GM04504 (cell line): ENCODE results near the gene PCDHB3.
"Not testable (repeated sequence)": the region's sequence is repeated elsewhere in the genome, so short reads cannot be mapped to it uniquely, and the experiment has no call there.

Experiments
- DNase-seq: peaks from one replicate; pipeline ENCODE4 v3.0.0-alpha.2; 2012; ENCODE audit warnings: low read depth

The PCDHB3 gene

DNA sequence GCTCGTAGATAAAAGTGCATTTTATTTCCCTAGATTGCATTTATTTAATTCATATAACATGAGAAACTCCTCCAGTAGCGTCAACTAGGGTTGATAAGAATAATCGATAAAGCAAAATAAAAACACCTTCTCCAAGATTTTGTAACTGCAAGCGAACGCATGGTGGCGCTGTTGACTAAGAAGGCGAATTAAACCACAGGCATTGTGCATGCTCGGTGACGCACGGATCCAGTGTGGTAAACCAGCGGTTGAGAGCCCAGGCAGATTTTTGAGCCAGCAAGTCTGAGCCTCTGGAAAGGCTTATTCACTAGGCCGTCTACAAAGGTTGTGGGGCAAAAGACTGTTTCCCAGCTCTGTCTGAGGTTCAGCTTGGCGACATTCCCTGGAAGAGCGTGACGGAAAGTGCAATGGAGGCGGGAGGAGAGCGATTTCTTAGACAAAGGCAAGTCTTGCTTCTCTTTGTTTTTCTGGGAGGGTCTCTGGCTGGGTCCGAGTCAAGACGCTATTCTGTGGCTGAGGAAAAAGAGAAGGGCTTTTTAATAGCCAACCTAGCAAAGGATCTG, at the start of gene PCDHB3:
Gene PCDHB3, plus strand, starts transcription at position 231 of the 563 bp plus-strand sequence. Its CDS starts 177 bp downstream, at position 408.
- DNase-seq, result no peak

DNA sequence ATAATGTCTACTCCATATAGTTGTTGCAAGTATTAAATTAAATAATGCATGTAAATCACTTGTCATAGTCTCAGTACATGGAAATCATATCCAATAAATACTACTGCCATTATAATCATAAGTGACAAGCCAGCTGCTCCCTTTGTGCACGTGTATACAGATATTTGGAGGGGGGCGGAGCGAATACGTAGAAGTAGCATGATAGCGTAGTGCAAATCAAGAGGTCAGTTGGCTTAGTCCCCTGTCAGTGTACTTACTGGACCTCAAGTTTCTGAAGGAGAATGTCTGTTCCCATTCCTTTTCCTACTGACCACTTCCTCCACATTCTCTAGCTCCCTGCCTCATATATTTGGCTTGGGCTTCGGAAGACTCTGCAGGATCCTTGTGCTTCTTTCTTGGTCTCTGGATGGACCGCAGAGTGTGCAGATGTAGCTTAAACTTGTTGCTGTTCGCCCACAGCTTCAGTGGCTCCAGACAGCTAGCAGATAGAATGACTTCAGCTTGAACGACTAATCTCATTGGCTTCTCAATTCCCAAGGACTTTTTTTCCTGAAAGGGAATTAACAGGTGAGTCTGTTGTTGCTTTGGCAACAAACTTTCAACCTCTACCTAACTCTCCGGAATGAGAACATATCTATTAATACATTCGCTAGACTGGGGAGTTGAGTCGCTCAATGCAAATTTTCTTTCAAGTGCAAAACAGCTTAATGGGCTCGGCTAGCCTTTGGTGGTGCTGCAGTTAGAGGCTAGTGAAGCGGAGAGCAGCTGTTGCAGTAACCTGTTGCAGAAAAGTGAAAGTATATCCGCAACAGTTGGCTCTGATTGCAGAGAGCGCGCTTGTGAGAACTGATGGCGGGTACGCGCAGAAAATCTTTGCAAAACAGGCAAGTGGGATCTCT, 49.4 kb upstream of the PCDHB3 start, which contains the start of gene PCDHB1:
Gene PCDHB1, plus strand, starts transcription at position 753 of the 899 bp plus-strand sequence. Its CDS starts 97 bp downstream, at position 850.
- DNase-seq, result no peak

DNA sequence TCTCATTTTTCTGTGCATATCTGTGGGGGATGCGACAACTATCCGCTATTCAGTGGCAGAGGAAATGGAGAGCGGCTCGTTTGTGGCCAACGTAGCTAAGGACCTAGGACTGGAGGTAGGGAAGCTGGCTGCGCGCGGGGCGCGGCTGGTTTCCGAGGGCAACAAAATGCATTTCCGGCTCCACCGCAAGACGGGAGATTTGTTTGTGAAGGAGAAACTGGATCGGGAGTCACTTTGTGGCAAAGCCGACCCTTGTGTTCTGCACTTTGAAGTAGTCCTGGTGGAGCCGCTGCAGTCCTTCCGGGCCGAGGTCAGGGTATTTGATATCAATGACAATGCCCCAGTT, 48.8 kb upstream of the PCDHB3 start:
- DNase-seq, result no peak

DNA sequence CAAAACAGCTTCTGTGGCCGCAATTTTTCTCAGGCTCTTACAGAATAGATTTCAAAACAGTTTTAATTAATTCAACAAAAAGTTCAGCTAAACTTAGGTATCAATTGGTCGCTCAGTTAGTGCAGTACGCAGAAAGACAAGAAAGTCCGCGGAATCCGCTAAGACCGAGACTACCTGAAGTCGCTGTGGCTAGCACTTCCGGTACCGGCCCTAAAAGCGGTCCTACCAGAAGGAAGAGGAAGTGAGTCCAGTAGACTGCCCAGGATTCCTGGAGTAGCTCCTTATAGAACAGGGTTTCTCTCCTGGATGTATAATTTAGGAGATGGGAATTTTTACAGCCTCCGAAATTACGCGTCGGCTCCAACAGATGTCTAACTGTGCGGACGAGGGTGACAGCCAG, 22.4 kb upstream of the PCDHB3 start:
- no peak for DNase-seq

DNA sequence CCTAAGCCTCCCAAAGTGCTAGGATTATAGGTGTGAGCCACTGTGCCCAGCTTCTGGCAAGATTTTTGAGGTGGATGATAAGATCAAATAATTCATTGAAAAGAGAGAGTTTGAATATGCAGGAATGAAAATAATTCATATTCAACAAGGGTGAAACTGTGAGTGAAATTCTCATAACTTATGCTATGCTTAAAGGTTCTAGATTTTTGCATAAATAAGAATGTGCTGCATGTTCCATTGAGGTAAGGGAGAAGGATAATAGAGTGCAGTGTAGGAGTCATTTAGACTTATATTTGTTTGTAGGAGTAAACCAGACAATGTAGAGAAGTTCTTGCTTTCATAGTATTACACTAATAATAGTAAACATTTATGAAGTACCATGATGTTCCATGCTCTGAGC, 18.0 kb upstream of the PCDHB3 start:
- DNase-seq, result no peak

DNA sequence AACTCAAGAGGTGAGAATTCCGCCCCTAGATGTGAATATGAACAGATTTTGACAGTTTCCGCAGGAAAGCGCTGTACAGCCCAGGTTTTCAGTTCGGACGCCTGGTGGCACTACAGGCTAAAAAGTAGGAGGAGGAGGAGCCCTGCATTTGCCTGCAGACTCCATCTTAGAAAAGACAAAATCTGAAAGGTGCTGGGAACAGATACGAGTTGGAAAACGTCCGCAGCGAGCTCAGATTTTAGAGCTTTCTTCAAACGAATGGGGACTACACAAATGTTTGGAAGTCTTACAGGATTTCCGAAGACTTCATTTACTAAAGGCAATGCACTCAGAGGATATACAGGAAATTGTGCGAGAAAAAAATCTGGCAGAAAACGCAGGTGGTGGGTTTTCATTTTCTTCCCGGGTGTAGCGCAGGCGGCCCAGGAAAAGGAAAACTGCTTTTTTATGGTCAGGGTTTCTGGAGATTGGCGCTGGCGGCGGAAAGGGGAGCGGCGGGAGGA, 15.7 kb upstream of the PCDHB3 start:
- DNase-seq, result peak; percentile 6

DNA sequence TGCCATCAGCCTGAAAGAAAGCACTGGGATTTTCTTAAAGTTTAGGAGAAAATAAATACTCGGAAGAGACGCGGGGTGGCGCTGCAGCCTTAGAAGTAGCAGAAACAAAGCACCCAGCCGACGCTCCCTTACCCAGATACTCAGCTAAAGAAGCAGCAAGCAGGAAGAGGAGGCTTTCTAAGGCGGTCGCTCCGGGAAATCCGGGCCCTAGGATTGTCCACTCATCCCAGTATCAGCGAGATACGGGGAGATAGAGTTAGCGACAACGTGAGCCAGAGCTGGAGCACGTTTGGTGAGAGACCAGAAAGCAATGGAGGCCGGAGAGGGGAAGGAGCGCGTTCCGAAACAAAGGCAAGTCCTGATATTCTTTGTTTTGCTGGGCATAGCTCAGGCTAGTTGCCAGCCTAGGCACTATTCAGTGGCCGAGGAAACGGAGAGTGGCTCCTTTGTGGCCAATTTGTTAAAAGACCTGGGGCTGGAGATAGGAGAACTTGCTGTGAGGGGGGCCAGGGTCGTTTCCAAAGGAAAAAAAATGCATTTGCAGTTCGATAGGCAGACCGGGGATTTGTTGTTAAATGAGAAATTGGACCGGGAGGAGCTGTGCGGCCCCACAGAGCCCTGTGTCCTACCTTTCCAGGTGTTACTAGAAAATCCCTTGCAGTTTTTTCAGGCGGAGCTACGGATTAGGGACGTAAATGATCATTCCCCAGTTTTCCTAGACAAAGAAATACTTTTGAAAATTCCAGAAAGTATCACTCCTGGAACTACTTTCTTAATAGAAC, 5.6 kb upstream of the PCDHB3 start, which contains the start of gene PCDHB2:
Gene PCDHB2, plus strand, starts transcription at position 135 of the 782 bp plus-strand sequence. Its CDS starts 176 bp downstream, at position 311.
- peak; percentile 8 for DNase-seq

DNA sequence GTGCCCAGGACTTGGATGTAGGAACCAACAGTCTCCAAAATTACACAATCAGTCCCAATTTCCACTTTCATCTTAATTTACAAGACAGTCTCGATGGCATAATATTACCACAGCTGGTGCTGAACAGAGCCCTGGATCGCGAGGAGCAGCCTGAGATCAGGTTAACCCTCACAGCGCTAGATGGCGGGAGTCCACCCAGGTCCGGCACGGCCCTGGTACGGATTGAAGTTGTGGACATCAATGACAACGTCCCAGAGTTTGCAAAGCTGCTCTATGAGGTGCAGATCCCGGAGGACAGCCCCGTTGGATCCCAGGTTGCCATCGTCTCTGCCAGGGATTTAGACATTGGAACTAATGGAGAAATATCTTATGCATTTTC, 5.0 kb upstream of the PCDHB3 start:
- no peak for DNase-seq

DNA sequence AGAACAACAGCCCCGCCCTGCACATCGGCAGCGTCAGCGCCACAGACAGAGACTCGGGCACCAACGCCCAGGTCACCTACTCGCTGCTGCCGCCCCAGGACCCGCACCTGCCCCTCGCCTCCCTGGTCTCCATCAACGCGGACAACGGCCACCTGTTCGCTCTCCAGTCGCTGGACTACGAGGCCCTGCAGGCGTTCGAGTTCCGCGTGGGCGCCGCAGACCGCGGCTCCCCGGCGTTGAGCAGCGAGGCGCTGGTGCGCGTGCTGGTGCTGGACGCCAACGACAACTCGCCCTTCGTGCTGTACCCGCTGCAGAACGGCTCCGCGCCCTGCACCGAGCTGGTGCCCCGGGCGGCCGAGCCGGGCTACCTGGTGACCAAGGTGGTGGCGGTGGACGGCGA, 4.1 kb upstream of the PCDHB3 start:
- not testable (repeated sequence) for DNase-seq

DNA sequence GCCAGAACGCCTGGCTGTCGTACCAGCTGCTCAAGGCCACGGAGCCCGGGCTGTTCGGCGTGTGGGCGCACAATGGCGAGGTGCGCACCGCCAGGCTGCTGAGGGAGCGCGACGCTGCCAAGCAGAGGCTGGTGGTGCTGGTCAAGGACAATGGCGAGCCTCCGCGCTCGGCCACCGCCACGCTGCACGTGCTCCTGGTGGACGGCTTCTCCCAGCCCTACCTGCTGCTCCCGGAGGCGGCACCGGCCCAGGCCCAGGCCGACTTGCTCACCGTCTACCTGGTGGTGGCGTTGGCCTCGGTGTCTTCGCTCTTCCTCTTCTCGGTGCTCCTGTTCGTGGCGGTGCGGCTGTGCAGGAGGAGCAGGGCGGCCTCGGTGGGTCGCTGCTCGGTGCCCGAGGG, 3.7 kb upstream of the PCDHB3 start:
- not testable (repeated sequence) for DNase-seq

DNA sequence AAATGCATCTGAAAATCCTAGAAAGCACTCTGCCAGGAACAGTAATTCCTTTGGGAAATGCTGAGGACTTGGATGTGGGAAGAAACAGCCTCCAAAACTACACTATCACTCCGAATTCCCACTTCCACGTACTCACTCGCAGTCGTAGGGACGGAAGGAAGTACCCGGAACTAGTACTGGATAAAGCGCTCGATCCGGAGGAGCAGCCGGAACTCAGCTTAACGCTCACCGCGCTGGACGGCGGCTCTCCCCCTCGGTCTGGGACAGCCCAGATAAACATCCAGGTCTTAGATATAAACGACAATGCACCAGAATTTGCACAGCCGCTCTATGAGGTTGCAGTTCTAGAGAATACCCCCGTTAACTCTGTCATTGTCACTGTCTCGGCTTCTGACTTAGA, 786 bp downstream of the PCDHB3 start:
- DNase-seq, result no peak

DNA sequence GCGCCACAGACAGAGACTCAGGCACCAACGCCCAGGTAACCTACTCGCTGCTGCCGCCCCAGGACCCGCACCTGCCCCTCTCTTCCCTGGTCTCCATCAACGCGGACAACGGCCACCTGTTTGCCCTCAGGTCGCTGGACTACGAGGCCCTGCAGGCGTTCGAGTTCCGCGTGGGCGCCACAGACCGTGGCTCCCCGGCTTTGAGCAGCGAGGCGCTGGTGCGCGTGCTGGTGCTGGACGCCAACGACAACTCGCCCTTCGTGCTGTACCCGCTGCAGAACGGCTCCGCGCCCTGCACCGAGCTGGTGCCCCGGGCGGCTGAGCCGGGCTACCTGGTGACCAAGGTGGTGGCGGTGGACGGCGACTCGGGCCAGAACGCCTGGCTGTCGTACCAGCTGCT, 1.8 kb downstream of the PCDHB3 start:
- not testable (repeated sequence) for DNase-seq

DNA sequence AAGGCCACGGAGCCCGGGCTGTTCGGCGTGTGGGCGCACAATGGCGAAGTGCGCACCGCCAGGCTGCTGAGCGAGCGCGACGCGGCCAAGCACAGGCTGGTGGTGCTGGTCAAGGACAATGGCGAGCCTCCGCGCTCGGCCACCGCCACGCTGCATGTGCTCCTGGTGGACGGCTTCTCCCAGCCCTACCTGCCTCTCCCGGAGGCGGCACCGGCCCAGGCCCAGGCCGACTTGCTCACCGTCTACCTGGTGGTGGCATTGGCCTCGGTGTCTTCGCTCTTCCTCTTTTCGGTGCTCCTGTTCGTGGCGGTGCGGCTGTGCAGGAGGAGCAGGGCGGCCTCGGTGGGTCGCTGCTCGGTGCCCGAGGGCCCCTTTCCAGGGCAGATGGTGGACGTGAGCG, 2.2 kb downstream of the PCDHB3 start:
- not testable (repeated sequence) for DNase-seq

DNA sequence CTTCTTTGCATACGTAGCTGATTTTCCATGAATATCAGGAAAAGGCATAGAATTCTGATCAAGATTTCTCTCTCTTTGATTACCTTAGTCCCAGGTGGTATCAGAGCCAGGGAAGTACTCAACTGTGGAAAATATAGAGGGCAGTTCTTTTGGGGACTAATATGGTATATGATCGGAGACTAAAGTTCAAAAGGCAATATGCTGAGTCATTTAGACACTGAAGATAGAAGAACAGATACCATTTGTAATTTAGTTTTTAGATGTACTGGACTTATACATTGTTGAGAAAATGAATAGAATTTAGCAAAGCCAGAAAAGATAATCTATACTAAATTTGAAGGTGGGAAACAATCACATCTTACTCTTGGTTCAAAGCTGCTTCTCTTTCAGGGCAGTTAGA, 5.1 kb downstream of the PCDHB3 start:
- DNase-seq, result no peak

DNA sequence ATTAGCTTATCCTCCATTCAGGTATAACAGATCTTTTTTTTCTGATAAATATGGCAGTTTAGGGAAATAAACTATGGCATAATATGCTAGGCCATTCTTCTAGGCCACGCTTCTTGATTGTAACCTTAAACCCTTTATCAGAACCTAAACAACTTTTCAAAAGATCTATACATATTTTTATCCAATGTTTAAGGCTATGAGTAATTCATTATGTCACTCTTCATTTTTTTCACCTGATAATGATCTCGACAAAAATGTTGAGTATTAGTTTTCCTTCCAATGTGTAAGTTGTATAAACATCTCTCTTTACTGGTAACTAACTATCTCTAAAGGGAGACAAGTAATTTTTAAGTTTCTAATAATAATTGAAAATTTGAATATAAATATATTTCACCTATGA, 19.0 kb downstream of the PCDHB3 start:
- no peak for DNase-seq

DNA sequence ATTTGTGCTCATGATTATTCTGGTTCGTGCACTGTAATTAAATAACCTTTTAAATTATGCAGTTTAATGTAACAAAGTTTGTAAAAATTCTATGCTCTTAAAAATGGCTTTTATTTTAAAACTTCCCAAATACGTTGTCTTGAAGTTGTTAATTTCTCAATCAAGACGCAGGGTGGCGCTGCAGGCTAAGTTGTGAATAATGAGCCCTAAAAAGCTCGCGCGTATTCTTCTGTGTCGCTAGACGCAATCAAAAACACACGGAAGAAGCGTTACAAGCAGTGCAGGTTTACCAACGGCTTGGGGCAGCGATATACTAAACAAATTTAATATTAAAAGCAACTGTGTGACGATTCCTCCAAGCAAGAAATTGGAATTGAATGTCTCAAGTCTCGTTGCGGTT, 21.3 kb downstream of the PCDHB3 start, which contains the start of gene PCDHB4:
Gene PCDHB4, plus strand, starts transcription at position 256 of the 400 bp plus-strand sequence. CDS start 181 bp downstream, outside the sequence.
- no peak for DNase-seq

DNA sequence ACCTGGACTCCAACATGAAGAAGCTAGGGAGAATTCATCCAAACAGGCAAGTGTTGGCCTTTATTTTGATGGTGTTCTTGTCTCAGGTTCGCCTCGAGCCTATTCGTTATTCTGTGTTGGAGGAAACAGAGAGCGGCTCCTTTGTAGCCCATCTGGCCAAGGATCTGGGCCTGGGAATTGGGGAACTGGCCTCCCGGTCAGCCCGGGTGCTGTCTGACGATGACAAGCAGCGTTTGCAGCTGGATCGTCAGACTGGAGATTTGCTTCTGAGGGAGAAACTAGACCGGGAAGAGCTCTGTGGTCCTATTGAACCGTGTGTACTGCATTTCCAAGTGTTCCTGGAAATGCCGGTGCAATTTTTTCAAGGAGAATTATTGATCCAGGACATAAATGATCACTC, 21.7 kb downstream of the PCDHB3 start:
- DNase-seq, result no peak

DNA sequence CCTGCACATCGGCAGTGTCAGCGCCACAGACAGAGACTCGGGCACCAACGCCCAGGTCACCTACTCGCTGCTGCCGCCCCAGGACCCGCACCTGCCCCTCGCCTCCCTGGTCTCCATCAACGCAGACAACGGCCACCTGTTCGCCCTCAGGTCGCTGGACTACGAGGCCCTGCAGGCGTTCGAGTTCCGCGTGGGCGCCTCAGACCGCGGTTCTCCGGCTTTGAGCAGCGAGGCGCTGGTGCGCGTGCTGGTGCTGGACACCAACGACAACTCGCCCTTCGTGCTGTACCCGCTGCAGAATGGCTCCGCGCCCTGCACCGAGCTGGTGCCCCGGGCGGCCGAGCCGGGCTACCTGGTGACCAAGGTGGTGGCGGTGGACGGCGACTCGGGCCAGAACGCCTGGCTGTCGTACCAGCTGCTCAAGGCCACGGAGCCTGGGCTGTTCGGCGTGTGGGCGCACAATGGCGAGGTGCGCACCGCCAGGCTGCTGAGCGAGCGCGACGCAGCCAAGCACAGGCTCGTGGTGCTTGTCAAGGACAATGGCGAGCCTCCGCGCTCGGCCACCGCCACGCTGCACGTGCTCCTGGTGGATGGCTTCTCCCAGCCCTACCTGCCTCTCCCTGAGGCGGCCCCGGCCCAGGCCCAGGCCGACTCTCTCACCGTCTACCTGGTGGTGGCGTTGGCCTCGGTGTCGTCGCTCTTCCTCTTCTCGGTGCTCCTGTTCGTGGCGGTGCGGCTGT, 23.3 kb downstream of the PCDHB3 start:
- not testable (repeated sequence) for DNase-seq

DNA sequence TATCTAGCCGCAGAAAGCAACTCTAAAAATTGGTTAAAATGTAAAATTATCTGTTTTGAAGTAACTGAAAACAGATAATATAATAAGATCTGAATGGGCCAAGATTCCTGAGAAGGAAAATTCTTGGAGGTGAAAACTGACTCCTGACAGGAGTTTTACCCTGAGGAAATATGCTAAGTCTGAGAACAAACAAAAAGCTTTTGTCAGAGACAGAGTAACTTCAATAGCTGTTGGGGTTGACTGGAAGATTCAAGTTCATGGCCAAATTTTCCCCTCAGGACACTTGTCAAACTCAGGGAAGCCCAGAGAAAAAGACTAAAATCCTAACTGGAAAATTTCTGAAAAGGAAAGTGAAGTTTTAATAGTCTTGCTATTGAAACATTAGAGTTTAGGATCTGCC, 27.0 kb downstream of the PCDHB3 start:
- no peak for DNase-seq

DNA sequence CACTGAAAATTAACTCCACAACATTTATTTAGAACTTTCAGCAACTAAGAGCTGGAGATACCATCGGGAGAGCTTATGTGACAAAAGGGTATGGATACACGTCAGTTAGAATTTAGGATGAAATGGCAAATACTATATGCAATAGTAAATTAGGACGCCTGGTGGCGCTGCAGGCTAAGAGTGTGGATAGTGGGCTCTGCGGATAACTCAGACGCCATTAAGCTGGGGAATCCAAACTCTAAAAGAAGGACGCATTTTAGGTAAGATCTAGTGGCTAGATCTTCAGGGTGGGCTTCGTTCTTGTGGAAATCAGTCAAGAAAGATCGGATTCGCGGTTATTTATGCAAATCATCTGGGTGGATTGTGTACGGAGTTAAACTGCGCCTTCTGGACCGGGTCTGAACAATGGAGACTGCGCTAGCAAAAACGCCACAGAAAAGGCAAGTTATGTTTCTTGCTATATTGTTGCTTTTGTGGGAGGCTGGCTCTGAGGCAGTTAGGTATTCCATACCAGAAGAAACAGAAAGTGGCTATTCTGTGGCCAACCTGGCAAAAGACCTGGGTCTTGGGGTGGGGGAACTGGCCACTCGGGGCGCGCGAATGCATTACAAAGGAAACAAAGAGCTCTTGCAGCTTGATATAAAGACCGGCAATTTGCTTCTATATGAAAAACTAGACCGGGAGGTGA, 34.9 kb downstream of the PCDHB3 start, which contains the start of gene PCDHB5:
Gene PCDHB5, plus strand, starts transcription at position 177 of the 688 bp plus-strand sequence. Its CDS starts 229 bp downstream, at position 406.
- DNase-seq, result no peak
